Measurements from ENCODE around the gene METTL9.

DNA sequence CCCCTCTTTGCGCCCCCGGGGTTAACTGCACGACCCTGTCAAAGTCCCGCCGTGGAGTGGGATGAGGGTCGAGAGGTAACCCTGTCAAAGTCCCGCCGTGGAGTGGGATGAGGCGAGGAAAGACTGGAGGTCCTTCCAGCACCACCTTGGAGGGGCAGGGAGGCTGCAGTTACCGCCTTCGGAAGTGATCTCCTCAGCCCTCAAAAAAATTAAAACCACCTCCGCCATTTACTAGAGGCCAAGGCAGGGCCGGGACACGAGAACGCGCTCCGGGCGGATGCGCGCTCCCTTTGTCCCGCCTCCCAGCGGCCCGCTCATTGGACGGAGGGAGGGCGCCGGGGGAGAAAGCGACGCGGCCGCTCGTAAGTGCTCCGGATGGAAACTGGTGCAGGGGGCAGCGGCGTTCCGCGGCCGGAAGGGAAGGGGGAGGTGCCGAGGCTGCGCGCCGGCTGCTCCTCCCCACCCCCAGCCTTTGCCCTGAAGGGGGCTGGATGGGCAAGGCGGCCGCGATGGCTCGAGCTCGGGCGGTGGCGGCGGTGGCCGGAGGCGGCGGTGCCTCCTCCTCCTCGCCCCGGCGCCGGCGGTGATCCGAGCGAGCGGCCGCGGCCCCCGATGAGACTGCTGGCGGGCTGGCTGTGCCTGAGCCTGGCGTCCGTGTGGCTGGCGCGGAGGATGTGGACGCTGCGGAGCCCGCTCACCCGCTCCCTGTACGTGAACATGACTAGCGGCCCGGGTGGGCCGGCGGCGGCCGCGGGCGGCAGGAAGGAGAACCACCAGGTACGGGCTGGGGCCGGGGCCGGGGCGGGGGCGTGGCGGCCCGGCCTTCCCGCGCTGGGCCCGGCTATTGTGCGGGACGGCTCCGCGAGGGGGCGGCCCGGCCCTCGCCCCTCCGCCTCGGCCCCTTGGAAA is at the start of gene METTL9:
- TF ChIP-seq POLR2A (IDR thresholded peaks at IDR 0.05), result peak; percentile 85
- TF ChIP-seq, protein P1, sequence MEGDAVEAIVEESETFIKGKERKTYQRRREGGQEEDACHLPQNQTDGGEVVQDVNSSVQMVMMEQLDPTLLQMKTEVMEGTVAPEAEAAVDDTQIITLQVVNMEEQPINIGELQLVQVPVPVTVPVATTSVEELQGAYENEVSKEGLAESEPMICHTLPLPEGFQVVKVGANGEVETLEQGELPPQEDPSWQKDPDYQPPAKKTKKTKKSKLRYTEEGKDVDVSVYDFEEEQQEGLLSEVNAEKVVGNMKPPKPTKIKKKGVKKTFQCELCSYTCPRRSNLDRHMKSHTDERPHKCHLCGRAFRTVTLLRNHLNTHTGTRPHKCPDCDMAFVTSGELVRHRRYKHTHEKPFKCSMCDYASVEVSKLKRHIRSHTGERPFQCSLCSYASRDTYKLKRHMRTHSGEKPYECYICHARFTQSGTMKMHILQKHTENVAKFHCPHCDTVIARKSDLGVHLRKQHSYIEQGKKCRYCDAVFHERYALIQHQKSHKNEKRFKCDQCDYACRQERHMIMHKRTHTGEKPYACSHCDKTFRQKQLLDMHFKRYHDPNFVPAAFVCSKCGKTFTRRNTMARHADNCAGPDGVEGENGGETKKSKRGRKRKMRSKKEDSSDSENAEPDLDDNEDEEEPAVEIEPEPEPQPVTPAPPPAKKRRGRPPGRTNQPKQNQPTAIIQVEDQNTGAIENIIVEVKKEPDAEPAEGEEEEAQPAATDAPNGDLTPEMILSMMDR (IDR thresholded peaks at IDR 0.05), result no peak

Measured in right lobe of liver (tissue), 4 donors.